NCI-H748 treated with DMSO at 0.1 percent for 48 hours (cell line): ENCODE measurements around the gene CPNE2.

Experiments
- DNase-seq: peaks from one replicate; lab custom pipeline; 2025; lab: John Stamatoyannopoulos, UW

CPNE2 gene

DNA sequence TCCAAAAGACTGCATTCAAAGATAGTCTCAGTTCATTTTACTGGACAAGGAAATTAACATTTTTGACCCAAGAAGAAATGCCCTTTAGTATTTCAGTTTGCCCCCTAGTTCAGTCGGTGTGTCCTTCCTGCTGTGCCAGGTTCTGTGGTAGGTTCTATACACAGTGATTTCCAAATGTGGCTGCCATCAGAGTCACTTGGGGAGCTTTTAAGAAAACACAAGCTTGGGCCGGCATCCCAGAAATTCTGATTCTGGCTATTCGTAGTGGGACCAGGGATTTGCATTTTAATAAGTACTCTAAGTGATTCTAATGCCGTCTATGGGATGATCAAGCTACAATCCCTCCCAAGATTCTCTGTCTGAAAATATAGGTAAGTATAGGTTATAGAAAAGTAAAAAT lies 103.9 kb downstream of the CPNE2 start:
- DNase-seq: no peak

DNA sequence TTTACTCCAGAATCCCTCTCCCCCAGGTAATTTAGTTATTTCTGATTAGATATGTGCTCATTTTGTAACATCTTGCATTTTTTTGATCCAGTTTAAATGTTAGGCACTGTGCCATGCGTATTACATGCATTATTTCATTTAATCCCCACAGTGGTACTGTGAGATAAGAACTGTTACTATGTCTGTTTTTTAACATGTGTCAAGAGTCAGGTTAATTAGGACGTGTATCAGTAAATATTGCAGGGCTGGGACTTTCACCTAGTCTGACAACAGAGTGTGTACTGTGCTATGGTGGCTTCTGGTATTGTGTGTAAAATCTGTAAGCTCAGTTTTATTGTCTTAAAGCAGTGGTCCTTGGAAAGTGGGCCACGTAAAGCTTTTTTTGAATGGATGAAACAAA lies 104.4 kb downstream of the CPNE2 start:
- DNase-seq: no peak
